GM18511 (cell line): ENCODE data around the gene VENTX.

Experiments used
- ATAC-seq: cut with Tn5 transposase; IDR thresholded peaks from one replicate; pipeline ENCODE4 v1.9.1; 2021; ENCODE audit warnings: mild to moderate bottlenecking, moderate library complexity; ENCODE audit not compliant: unreplicated experiment

VENTX gene

GRCh38 chr10:133271521-133272300, 34.1 kb downstream of the VENTX start:
- no peak for ATAC-seq

DNA sequence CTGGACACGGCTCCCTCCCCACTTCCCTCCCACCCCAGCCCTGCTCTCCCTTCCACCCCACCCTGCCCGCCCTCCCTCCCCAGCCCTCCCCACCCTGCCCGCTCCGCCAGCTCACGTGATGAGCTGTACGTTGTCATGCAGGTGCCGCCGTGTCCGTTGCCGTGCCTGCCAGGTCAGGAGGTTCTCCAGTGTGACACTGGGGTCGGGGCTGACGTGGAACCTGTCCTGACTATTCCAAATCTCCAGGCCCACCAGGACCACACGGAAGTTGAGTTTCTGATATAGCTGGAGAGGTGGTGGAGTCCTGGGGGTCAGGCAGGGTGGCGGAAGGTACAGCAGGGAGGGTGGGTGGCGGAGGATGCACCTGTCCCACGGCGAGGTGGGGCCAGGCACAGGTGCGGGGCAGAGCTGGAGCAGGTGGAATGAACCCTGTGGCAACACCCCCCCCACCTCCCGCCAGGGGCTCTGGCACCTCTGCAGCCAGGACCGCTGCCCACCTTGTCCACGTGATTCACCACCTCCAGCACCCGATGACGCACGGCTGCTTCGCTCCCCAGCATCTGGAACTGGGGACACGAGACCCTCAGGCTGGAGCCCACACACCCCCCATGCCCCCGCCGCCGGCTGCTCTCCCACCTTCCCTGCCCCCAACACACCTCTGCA, 34.8 kb downstream of the VENTX start:
- ATAC-seq, result no peak

DNA sequence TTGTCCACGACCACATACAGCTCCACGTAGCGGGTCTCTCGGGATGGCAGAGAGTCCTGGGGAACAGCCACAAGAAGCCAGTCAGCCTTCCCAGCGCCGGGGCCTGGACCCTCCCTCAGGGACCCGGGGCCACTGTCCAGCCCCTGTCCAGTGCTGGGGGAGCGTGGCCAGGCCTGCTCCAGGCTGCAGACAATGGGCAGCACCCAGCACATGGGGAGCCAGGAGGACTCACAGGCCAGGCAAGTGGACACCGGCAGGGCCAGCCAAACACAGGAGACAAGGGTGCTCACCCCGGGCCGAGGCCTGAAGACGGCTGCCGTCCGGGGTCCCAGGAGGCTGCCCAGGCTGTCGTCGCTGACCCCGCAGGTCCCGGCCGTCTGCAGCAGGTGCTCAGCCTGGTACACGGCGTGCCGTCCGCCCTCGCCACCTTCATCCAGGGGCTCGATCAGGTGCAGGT, 35.3 kb downstream of the VENTX start:
- ATAC-seq, result no peak

DNA sequence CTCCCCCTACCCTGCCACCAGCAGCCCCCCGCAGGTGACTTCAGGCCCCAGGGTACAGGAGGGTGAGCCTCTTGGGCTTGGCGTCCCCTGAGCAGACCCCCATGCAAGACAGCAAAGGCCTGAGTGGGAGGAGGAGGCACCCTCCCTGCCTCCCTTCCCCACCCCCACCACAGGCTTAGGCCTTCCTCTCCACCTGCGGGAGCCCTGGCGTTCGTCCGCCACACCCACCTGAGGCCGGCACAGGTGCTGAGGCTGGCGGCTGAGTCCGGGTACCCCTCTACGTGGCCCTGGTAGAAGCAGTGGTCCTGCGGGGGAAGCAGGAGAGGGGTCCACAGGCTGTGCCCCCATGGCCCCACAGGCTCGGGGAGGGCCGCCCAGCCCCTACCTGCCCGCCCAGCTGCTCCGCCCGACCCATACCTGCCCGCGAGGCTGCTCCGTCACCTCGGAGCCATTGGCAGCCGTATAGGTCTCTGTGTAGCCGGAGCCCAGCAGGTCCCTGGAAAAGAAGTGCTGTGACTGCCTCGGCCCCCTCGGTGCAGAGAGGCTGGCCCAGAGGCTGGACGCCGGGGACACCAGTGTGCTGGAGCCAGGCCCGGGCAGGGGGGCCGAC, 36.0 kb downstream of the VENTX start:
- ATAC-seq, result no peak

DNA sequence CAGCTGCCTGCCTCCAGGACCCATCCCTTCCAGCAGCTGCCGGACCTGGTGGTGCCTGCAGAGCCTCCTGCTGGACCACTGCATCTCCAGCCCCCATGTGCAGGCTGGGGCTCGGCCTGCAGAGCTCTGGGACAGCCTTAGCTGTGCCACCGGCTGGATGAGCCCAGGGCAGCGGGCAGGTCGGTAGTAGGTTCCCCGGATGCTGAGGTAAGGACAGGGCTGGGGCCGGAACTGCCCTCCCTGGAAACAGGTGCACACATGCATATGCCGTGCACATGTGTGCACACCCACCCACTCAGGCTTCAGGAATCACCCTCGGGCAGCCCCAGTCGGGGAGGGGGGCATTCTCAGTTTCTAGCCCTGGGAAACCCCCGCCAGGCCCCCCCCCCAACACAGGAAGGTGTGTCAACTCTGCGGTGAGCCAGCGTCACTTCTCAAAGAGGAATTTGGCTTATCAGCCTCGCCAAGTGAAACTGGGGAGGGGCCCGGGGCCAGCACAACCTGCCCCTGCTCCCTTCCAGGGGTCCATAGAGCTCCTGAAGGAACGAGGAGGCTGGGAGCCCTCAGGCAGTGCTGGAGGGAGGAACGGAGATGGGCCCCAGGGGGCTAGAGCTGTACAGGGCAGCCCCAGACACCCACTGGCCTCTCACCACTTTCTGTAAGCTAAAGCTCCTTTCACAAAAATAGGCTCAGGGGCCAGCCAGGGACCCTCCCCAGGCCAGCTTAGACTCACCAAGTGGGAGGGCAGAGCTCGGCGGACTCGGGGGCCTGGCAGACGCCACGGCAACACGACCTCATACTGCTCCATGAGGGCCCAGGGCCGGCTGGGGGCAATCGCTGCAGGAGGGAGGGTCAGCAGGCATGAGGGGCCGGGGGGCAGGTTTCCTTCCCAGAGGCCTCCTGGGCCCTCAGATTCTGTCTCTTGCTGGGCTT, 37.4 kb downstream of the VENTX start:
- peak; percentile 61 for ATAC-seq

- peak; percentile 52 for ATAC-seq
Observed at GRCh38 chr10:133275684-133276092, 38.0 kb downstream of the VENTX start.

DNA sequence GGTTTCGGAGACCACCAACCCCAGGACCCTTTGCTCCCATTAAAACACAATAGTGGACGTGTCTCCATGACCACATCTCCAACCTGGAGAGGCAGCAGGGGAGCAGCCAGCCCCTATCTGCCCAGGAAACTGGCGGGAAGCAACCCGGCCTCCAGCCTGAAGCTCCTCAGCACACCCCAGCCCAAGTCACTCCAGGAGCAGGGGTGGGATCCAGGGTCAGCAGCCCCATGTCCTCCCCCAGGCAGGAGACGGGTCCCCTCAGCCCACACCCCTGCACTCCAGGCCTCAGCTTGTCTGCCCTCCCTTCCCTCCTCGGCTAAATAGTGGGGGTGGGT, 38.4 kb downstream of the VENTX start:
- ATAC-seq, result peak; percentile 1

- ATAC-seq, result peak; percentile 53
Observed at GRCh38 chr10:133276435-133277201, 39.0 kb downstream of the VENTX start, which contains the start of gene ADAM8. ADAM8 (minus strand) TSS chr10:133276868; CDS start chr10:133276817, 51 bp downstream.

GRCh38 chr10:133277277-133277992, 39.8 kb downstream of the VENTX start:
- no peak for ATAC-seq

DNA sequence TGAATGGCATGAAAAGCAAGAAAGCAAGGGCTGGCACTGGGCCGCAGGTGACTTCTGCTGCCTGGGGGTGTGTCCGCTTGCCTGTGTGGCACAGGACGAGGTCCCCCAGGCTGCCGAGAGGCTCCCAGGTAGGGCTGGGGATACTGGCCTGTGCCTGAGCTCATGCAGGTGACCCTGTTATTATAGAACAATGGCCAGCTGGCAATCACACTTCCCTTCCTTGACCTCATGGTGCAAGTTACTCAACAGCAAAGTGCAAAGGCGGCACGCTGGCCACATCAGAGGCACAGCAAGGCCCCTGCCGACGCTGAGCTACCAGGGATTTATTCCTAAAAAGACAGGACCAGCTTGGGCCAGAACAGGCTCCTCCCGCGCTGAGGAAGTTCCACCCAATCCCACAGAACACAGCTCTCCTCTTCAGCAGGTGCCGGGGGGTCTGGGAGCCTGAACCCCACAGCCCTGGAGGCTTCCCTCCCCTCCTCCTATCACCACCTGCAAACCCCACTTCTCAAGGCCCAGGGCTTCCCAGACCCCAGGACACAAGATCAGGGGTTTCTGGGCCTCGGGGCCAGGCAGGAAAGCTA, 40.4 kb downstream of the VENTX start:
- ATAC-seq, result no peak

- ATAC-seq, result peak; percentile 36
Observed at GRCh38 chr10:133278577-133279265, 41.1 kb downstream of the VENTX start.

DNA sequence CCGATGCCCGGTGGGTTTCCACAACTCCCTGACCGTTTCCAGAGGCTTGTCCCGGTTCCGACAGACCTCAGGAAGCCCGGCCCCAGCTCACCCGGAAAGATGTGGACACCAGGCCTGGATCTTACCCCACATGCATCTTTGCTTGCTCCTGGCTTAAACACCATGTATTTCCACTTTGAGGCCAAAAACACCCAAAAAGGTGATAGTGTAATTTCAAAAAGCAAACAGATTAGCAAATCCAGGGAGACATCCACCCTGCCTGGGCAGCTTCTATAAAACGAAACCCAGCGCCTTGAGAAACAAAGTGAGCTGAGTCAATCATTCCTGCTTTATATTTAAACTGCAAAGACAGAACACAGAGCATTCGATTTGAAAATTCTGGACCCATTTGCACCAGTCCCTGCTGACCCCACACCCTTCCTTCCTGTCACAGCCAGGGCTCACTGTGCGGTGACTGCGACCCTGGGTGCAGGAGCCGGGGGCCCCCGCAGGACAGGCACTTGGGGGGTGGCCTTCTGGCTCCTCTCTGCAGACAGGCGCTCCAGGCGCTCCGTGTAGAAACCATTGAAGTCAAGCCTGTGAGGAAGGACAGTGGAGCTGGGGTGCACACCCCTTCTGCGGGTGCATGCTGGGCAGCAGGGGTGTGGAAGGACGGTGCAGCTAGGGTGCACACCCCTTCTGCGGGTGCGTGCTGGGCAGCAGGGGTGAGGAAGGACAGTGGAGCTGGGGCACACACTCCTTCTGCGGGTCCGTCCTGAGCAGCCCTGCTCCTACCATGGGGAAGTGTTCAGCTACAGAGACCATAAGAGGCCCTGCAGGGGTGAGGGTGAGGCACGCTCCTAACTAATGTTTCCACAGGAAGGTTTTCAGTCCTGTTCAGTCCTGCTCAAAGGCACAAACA, 41.9 kb downstream of the VENTX start:
- ATAC-seq, result no peak

DNA sequence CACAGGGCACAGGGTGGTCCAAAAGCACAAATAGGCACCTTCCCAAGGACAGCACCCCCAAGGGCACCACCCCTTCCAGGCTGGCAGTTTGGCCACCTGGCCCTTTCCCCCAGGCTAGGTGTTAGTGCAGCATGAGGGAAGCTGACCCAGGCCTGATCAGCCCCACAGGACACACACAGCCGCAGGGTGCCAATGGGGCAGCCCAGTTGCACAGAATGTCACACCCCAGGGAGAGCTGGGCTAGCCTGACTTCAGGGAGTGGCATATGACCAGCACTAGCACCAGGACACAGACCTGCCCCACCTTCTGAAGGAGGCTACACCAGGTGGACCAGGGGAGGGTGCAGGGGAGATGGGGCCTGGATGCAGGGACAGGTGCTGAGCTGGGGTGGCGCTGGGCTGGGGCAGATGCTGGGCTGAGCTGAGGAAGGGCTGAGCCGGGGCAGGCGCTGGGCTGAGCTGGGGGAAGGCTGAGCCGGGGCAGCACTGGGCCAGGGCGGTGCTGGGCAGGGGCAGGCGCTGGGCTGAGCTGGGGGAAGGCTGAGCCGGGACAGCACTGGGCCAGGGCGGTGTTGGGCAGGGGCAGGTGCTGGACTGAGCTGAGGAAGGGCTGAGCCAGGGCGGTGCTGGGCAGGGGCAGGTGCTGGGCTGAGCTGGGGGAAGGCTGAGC, 42.9 kb downstream of the VENTX start:
- no peak for ATAC-seq

GRCh38 chr10:133281084-133281483, 43.4 kb downstream of the VENTX start:
- ATAC-seq, result no peak

- no peak for ATAC-seq
Observed at GRCh38 chr10:133281628-133282372, 44.1 kb downstream of the VENTX start.

- no peak for ATAC-seq
Observed at GRCh38 chr10:133282846-133283390, 45.3 kb downstream of the VENTX start.
